ENCODE results near the gene GGTA1.

DNA sequence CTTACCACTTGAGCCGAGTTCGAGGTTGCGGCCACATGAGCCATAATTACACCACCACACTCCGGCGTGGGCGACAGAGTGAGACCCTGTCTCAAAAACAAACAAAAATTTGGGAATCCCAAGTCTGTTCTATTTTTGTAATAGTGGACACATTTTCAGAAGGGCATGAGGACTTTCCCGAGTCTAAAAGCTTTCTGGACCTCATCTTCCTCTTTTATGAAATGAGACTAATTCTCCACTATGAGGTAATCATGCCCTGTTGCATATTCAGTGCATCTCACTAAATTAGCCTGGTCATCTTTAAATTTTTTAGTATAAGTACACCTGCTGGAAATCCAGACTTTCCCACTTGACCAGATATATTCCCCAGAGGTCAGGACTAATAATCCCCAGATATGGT is 55.7 kb downstream of the GGTA1 start:
- TF ChIP-seq SP1 (IDR thresholded peaks at IDR 0.05; ENCODE audit: low read depth) (no peak), ZFX (IDR thresholded peaks at IDR 0.05) (no peak), ELF1 (IDR thresholded peaks at IDR 0.05; ENCODE audit: borderline replicate concordance, low read depth) (no peak), EGR1 (IDR thresholded peaks at IDR 0.05; ENCODE audit: low read depth) (no peak)

Data from HCT116 (cell line).